HG02970 (cell line): ENCODE results near the gene EFCAB6.

Experiments
- ATAC-seq: cut with Tn5 transposase; IDR thresholded peaks from one replicate; pipeline ENCODE4 v1.9.1; 2021; ENCODE audit warnings: mild to moderate bottlenecking, moderate library complexity, moderate number of reproducible peaks; ENCODE audit not compliant: unreplicated experiment, low FRiP score

Gene EFCAB6

GRCh38 chr22:43847376-43848289, 35.5 kb upstream of the EFCAB6 start:
- no peak for ATAC-seq

DNA sequence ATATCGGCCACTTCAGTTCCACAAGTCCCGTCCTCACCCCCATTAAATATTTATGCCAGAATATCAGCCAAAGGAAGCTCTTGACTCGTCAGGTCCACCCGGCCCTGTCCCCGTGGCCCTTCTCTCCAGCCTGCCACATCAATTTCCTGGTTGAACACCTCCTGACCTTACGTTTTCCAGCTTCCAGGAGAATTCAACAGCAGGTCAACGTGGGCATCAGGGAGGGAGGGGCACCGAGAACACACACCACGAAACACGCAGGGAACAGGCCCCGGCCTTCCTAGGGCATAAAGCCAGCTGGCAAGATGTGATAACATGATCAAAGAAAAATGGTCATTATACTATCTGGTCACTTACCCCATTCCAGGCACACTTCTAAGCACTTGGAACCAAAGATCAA, 34.9 kb upstream of the EFCAB6 start:
- no peak for ATAC-seq

- no peak for ATAC-seq
Measured at GRCh38 chr22:43845981-43846380, 33.9 kb upstream of the EFCAB6 start.

DNA sequence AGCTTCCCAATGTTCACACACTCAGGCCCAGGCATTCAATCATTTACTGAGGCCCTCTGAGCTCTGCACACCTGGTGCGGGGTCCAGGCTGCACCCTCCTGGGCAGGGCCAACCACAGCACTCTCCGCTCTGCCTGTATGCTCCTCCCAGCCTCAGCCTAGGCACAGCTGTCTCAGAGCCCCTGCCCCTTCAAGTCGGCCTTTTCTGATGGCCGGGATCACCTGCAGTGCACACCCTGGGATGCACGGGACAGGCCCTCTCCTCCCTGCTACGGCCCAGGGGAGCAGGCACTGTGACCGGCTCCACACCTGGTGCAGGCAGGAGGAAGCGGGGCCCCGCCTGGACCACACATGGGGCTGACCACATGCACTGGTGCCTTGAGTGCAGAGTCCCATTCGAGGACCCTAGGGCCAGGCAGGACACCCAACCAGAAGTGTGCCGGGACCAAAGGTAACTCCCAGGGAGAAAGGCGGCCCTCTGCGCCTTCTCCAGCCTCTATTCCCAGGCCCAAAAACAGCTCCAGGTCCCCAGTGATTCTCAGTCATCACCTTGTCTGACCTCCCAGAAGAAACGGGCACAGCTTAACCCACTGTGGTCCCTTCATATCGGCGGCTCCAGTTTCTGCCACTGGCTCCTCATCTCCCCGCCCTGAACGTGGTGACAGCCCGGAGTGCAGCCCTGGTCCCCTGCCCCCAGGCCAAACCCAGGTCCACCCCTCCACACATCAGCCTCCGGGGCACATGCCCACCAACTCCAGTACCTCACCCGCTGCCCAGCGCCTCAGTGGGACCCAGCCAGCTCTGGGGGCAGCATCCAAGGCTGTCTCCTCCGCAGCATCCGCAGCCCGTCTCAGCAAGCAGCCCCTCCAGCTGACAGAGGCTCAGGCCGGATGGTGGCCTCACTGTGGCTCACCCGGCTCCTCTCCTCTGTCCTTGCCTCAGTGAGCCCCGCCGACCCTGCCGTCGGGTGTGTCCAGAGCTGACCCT, 32.7 kb upstream of the EFCAB6 start:
- no peak for ATAC-seq

- ATAC-seq: no peak
Measured at GRCh38 chr22:43843783-43844530, 31.9 kb upstream of the EFCAB6 start.

GRCh38 chr22:43841742-43842141, 29.6 kb upstream of the EFCAB6 start:
- ATAC-seq: no peak

DNA sequence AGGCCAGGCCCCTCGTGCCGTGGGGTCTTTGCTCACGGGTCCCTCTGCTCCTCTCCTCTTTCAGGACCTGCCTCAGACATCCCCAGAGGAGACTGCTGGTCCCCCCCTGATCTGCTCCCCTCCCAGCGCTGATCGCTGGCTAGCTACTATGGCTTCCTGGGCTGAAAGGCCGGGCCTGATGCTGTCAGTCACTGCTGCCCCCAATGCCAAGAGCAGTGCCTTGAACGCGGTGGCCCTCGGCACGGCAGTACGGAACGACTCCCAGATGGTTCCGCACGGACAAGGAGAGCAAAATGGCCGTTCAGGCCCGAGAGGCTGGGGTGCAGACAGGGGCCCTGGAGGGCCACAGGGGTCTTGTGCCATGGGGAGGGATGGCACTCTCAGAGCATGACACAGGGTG, 28.7 kb upstream of the EFCAB6 start:
- ATAC-seq: no peak

DNA sequence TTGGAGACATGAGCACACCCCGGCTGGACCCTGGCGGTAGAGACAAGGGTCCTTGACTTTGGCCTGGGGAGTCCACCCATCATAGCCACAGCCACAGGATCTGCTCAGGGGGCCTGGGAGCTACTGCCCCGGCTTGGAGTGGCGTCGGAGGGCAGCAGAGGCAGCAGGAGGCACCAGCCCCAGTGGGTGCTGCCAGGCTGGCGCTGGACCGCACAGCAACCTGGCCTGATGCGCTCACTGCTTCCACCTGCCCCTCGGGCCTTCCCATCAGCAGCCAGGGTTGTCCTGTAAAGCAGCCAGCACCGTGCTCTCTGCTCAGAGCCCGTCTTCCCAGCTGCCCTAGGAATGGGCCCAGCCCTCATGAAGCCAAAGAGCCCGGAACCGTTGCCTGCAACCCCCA, 28.3 kb upstream of the EFCAB6 start:
- ATAC-seq: no peak

GRCh38 chr22:43839781-43840180, 27.7 kb upstream of the EFCAB6 start:
- no peak for ATAC-seq

- ATAC-seq: no peak
Measured at GRCh38 chr22:43838571-43839307, 26.6 kb upstream of the EFCAB6 start.

- ATAC-seq: no peak
Measured at GRCh38 chr22:43838161-43838560, 26.1 kb upstream of the EFCAB6 start.

DNA sequence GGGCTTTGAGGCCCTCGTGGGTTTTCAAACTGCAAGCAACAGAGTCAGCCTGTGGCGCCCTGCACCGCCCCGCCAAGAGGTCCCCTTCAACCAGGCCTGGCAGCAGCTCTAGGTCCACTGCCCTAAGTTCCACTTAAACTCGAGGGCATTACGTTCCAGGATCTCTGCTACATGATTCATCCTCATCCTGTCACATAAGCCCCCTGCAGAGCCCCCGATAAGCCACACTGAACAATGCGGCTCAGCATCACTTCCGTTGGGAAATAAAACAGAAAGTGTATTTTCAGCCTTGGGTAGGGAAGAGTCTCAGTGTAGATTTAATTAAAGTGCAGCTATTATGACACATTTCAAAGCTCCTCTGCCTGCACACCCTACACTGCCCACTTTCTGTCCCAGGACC, 25.6 kb upstream of the EFCAB6 start:
- ATAC-seq: no peak

DNA sequence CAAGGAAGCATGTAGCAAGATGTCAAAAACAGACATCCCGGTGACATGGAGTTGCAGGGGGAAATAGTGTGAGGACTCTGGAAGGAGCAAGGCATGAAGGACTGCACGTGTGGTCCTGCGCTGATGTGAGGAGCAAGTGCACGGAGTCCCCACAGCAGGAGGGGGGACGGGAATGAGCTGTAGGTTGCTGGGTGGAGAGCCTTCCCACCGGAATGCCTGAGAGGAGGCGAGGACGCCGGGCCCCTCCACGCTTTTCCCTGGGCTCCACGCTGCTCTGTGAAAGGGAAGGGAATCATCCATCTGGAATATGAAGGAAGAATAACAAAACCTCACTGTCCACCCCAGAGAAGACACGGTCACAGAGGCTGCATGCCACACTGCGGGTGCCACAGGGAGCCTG, 23.6 kb upstream of the EFCAB6 start:
- ATAC-seq: no peak

- no peak for ATAC-seq
Measured at GRCh38 chr22:43835166-43835565, 23.1 kb upstream of the EFCAB6 start.

DNA sequence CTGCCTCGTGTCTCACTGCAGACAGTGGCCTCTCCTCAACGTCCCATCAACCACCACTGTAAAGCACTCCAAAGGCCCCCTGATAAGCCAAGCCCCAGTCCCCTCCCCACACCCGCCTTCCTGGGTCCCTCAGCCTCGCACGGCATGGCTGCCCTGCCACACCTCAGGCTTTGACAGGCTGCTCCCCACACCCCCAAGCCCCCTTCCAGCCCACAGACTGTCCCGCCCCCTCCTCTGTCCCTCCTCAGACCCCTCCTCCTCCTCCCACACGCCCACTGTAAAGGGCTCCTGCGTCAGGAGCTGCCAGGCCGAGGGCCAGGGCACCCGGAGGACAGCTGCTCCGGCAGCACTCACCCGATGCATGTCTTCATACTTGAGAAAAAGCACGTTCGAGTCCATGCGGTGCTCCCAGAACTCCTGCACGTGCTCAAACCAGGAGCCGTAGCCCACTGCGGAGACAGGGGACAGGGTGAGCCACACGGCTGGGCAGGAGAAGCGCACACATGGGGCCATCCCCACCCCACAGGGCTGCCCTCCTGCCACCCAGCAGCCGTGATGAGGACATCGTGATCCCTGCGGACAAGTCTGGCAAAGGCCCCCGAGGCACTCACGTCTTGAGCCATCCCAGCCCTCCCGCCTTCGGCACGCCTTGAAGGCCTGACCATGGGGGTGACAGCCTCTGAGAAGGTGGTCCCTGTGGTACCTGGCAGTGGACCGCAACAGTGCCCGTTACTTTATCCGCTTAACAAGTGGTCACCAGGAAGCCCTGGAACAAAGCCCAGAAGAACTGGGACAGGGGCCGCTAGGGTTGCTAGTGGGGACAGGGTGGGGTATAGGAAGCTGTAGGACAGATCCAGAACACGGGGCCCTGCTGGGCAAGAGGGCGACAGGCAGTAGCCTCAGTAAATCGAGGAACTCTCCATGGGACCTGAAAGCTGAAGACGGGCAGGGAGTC, 21.5 kb upstream of the EFCAB6 start:
- ATAC-seq: no peak

DNA sequence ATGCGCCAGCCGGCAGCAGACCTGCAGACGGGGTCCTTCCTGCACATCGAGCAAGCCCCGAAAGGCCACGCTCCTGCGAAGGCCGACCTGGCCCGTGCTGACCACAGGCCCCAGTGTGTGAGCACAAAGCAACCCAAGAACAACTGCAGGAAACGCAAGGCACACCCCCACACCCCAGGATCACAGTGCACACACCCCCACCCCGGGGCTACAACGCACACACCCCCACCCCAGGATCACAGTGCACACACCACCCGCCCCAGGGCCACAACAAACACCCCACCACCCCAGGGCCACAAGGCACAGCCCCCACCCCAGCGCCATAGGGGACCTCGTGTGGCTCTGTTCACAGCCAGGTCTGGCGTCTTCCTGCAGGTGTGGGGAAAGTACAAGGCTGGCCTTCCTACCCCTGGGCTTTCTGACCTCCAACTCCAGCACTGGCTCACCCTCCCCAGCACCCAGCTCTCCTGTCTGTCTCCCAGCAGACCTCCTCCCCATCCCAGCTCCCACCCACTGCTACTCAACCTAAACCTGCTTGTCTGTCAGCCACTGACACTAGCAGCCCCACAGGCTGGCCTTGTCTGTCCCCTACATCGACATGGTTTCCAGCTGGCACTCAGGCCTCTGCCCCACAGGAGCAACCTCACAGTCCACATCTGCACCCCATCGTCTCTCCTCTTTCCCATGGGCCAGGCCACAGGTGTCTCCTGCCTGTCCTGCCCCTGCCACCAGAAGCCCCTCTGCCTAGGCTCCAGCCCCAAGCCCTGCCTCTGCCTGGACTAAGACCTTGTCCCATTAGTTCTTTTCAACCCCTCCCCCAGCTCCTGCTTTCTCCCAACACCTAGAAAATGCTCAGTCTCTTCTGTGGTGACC, 20.5 kb upstream of the EFCAB6 start:
- ATAC-seq: no peak

DNA sequence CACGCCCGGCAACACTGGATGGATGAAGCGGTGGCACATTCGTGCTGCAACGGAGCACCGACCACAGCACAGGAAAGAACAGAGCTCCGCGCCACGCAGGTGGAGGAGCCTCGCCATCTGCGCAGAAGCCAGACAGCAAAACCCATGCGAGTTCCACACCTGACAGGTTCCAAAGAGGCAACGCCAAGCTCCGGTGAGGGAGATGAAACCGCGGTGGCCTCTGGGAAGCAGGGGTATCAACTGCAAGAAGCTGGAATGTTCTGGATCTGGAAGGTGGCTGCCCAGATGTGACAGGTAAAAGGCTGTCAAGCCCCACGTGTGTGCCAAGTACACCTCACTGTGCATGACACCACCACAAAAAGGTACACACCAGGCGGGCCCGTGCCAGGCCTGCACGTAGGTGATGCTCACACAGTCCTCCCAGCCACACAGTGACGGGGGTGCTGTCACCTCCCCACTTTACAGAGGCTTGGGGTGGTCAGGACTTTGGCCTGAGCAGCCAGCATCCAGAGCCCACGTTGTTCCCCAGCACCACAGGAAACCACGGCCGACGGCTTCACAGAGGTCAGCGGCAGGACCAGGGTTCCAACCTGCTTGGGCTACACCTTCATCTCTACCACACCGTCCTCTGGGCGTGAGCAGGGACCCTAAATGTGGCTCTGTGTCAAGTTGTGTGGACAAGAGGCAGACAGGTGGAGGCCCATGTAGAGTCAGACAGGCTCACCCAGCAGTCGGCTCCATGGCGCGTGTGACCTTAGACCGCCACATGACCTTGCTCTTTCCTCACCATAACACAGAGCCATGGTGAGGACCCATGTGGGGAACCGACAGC, 19.7 kb upstream of the EFCAB6 start:
- no peak for ATAC-seq
